ENCODE measurements around the gene MYO1D.

Gene MYO1D

GRCh38 chr17:32693194-32693897 lies 183.6 kb downstream of the MYO1D start:
- H3K4me3 ChIP-seq (replicated peaks; ENCODE audit: low read depth, low read length): no peak overlapping the region
- TF ChIP-seq CTCF (IDR thresholded peaks at IDR 0.05; ENCODE audit: low read depth, low read length, missing control alignments): no peak
- DNase-seq (ENCODE audit: extremely low read depth, low read depth): no peak

GRCh38 chr17:32692179-32692578 lies 184.7 kb downstream of the MYO1D start:
- no peak for DNase-seq (ENCODE audit: extremely low read depth, low read depth)
- no peak overlapping the region for H3K4me3 ChIP-seq (replicated peaks; ENCODE audit: low read depth, low read length)
- TF ChIP-seq CTCF (IDR thresholded peaks at IDR 0.05; ENCODE audit: low read depth, low read length, missing control alignments): no peak

- DNase-seq (ENCODE audit: extremely low read depth, low read depth): no peak
- H3K4me3 ChIP-seq (replicated peaks; ENCODE audit: low read depth, low read length): no peak overlapping the region
- no peak for TF ChIP-seq CTCF (IDR thresholded peaks at IDR 0.05; ENCODE audit: low read depth, low read length, missing control alignments)
Observed at GRCh38 chr17:32689348-32689747, 187.6 kb downstream of the MYO1D start.

GRCh38 chr17:32688221-32688620 lies 188.7 kb downstream of the MYO1D start:
- no peak for DNase-seq (ENCODE audit: extremely low read depth, low read depth)
- H3K4me3 ChIP-seq (replicated peaks; ENCODE audit: low read depth, low read length): no peak overlapping the region
- no peak for TF ChIP-seq CTCF (IDR thresholded peaks at IDR 0.05; ENCODE audit: low read depth, low read length, missing control alignments)

GRCh38 chr17:32684087-32684958 lies 192.6 kb downstream of the MYO1D start:
- no peak for DNase-seq (ENCODE audit: extremely low read depth, low read depth)
- no peak for TF ChIP-seq CTCF (IDR thresholded peaks at IDR 0.05; ENCODE audit: low read depth, low read length, missing control alignments)

GRCh38 chr17:32673964-32674363 lies 203.0 kb downstream of the MYO1D start:
- DNase-seq (ENCODE audit: extremely low read depth, low read depth): no peak
- no peak for TF ChIP-seq CTCF (IDR thresholded peaks at IDR 0.05; ENCODE audit: low read depth, low read length, missing control alignments)
- H3K4me3 ChIP-seq (replicated peaks; ENCODE audit: low read depth, low read length): no peak overlapping the region

More at GRCh38 chr17:32684087-32684958, 192.6 kb downstream of the MYO1D start:
- H3K4me3 ChIP-seq (replicated peaks; ENCODE audit: low read depth, low read length): no peak overlapping the region
